ENCODE results near the gene PKM.

The PKM gene

DNA sequence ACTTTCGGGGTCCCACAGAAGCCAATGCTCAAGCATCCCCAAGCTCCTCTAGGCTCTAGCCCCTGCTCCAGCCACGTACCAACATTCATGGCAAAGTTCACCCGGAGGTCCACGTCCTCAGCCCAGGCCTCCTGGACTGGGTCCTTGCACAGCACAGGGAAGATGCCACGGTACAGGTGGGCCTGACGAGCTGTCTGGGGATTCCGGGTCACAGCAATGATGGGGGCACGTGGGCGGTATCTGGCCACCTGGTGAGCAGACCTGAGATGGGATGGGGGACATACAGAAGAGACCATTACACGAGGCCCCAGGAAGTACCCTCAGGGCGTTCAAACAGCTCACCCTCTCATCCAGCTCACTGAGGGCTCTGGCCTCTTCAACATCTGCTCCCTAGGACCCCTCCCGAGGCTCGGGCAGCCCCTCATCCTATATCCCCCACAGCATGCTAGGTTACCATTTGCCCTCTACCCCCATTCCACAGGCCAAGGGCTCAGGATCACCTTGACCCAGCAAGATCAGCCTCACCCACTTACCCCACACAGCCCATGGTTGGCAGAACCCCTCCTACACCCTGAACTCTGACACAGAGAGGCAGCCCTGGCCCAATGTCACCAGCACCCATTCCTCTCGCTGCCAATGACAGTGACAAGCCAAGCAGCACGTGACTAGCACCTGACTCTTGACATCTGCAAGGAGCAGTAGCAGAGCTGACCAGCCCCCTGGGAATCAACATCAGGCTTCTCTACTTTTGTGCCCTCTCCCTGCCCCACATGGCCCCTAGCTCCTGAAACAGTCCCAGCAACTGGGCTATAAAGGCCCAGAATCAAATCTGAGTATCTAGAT, 30.4 kb downstream of the PKM start:
- DNase-seq (ENCODE audit: low read depth) = no peak

GRCh38 chr15:72199721-72200212, 31.2 kb downstream of the PKM start:
- peak; percentile 46 for DNase-seq (ENCODE audit: low read depth)

- no peak for DNase-seq (ENCODE audit: low read depth)
Measured at GRCh38 chr15:72199205-72199515, 31.8 kb downstream of the PKM start.

- no peak for DNase-seq (ENCODE audit: low read depth)
Measured at GRCh38 chr15:72198356-72199204, 32.4 kb downstream of the PKM start.

DNA sequence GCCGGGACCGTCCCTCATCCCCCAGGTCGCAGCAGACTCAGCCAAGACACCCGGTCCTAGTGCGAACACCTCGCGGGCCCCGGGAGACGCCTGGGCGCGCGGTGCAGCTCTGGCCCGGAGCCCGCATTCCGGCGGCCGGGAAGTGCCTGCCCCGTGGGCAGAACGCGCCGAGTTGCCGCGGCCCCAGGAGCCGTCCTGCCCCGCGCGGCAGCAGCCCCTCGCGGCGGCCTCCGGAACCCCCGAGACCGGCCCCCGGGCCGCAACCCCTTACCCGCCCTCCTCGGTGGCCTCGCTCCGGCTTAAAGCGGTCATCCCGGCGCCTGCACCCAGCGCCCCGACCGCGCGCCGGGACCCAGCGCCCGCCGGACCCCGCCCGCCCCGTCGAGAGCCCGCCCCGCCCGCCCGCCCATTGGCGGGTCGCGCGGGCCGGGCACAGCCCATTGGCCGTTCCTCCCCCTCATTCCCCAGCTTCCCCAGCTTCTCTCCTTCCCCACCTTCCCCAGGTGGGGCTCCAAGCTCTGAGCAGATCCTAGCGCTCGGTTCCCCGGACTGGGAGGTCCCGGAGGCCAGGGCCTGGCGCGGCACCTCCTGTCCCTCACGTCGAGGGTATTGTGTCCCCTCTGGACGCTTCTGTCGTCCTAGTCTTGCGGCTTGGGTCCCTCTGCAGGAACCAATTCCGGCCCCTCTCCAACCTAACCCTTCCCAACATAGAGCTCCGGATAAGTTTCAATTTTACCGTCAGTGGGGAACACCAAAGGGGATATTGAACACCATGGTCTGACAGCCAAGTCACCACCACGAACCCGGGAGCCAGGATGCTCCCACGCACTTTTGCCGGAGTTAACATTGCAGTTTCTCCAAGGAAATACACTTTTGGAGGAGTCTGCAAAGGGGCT, 33.3 kb downstream of the PKM start, which contains the start of gene GRAMD2A:
Gene GRAMD2A, minus strand, starts transcription at position 328 of the 896 bp plus-strand sequence.
- DNase-seq (ENCODE audit: low read depth) = peak; percentile 31

DNA sequence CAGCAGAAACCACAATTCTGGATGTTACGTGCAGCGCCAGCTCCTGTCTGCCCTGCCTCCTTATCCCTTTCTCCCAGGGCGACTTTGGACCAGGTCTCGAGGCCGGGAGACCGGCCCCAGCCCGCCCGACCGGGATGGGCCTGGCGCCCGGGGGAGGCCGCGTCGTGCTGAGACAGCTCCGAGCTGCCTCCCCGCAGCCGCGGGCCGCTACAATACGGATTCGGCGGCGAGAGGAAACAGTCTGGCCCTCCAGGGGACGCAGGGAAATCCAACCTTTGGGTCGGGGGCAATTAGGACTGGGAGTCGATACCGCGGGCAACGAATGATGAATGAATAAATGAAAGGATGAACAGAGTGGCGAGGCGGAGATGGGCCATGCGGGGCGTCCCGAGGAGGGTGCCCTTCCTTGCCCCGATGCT, 33.9 kb downstream of the PKM start:
- no peak for DNase-seq (ENCODE audit: low read depth)

GRCh38 chr15:72196409-72197040, 34.5 kb downstream of the PKM start:
- no peak for DNase-seq (ENCODE audit: low read depth)

DNA sequence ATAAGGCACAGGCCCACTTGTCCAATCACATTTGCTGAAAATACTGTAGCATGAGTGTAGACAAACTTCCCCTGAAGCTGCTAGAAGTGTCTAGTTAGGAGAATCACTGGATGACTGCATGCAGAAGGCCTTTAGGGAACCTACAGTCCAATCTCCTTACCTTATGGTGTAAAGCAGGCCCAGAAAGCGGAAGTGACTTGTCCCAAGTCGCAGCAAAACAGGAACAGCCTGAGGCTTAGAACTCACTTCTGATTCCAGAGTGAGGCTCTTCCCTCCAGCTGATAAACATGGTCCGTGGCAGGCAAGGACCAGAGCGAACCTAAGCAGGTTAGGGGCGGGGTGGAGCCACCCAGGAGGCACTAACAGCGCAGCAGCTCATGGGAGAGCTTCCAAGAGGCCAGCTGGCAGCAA, 35.9 kb downstream of the PKM start:
- DNase-seq (ENCODE audit: low read depth) = no peak

- no peak for DNase-seq (ENCODE audit: low read depth)
Measured at GRCh38 chr15:72193836-72194396, 37.1 kb downstream of the PKM start.

GRCh38 chr15:72192416-72192815, 38.6 kb downstream of the PKM start:
- DNase-seq (ENCODE audit: low read depth) = no peak

DNA sequence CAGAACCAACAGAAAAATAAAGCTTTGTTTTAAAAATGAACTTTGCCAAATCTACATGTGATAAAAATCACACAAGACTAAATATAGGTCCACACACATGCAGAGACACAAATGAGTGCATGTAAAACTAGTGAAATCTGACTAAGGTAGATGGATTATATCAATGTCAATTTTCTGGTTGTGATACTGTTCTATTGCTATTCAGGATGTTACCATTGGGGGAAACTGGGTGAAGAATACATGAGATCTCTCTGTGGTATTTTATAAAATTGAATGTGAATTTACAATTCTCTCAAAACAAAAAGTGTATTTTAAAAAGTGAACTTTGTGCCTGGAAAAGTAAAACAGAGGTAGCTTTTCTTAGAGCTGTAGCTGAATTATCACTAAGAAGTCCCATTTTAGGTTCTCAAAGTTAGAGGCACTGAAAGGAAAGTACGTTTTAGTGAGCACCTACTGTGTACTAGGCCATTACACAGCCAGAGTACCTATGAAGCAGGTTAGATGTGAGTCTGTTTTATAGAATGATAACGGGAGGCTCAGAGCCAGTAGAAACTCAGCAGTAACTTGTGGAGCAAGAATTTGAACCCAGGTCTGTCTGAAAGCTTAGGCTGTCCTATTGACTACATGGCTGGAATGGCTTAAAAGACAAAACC, 41.6 kb downstream of the PKM start:
- no peak for DNase-seq (ENCODE audit: low read depth)

- DNase-seq (ENCODE audit: low read depth) = no peak
Measured at GRCh38 chr15:72184165-72184811, 46.7 kb downstream of the PKM start.

GRCh38 chr15:72183781-72184164, 47.2 kb downstream of the PKM start:
- no peak for DNase-seq (ENCODE audit: low read depth)

GRCh38 chr15:72182673-72183072, 48.3 kb downstream of the PKM start:
- no peak for DNase-seq (ENCODE audit: low read depth)

DNA sequence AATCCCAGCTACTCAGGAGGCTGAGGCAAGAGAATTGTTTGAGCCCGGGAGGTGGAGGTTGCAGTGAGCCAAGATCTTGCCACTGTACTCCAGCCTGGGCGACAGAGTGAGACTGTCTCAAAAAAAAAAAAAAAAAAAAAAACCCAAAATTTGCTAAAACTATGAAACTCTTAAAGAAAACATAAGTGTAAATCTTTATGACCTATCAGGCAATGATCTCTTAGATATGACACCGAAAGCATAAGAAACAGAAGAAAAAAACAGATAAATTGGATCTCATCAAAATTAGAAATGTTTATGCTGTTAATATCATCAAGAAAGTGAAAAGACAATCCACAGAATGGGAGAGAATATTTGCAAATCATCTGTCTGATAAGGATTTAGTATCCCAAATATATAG, 48.7 kb downstream of the PKM start:
- no peak for DNase-seq (ENCODE audit: low read depth)

GRCh38 chr15:72180761-72181324, 50.1 kb downstream of the PKM start:
- DNase-seq (ENCODE audit: low read depth) = no peak

DNA sequence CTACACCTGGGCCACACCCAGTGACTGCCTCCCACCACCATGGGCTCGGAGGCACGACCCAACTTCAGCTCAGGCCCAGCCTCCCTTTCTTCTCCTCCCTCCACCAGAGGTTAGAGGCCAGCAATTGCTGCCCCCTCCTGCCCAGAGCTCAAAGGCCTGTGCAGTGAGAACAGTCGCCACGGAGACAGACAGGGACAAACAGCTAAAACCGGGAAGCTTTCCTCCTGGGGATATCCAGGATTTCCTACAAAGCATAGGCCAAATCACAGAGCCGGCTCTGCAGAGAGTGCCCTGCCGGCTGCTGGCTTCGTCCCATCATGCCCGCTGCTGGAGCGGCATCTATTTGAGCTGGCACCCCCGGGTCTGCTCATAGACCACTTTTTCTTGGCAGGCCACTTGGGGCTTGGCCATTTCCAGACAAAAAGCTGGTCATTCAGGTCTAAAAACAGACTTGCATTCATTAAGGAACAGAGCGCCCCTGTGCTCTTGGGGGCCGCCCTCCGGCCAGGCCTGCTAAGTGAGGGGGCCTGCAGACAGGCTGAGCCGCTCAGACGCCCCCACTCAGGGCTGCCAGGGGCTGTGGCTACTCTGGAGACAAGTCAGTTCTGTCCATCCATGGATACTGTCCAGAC, 50.9 kb downstream of the PKM start:
- no peak for DNase-seq (ENCODE audit: low read depth)

GRCh38 chr15:72178976-72179585, 51.9 kb downstream of the PKM start:
- no peak for DNase-seq (ENCODE audit: low read depth)

DNA sequence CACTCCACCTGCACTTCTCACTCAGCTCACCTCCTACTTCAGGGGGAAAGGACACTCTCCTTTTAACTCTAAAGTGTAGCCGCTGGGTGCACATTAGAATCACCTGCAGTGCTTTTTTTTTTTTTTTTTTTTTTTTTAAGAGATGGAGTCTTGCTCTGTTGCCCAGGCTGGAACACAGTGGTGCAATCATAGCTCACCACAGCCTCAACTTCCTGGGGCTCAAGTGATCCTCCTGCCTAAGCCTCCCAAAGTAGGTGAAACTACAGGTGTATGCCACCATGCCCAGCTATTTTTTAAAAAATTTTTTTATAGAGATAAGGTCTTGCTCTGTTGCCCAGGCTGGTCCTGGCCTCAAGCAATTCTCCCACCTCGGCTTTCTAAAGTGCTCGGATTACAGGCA, 54.2 kb downstream of the PKM start:
- DNase-seq (ENCODE audit: low read depth) = no peak

Measured in stimulated activated CD8-positive, alpha-beta memory T cell treated with anti-CD3 and anti-CD28 coated beads, Interleukin-12 subunit alpha, Interleukin-12 subunit beta, amount 100 ng/mL, for 4 hours (primary cell).